Mesendoderm (in vitro differentiated cells): ENCODE results near the gene PTK6.

Experiments used
- DNase-seq: peaks from one replicate; pipeline ENCODE4 v3.0.0; 2013
- H2AK5ac ChIP-seq: 2 replicates; pipeline ENCODE4 v1.6.1; 2013; ENCODE audit warnings: low read length, inconsistent platforms
- H2BK120ac ChIP-seq: 2 replicates; pipeline ENCODE4 v1.6.1; 2013; ENCODE audit warnings: low read depth, mild to moderate bottlenecking, low read length, moderate library complexity, mixed read lengths
- H2BK15ac ChIP-seq: replicated peaks from 2 replicates; pipeline ENCODE4 v1.6.1; 2013; ENCODE audit warnings: low read depth, mild to moderate bottlenecking, moderate library complexity
- H2BK5ac ChIP-seq: 2 replicates; pipeline ENCODE4 v1.6.1; 2013; ENCODE audit warnings: low read length, inconsistent platforms
- H3K18ac ChIP-seq: 2 replicates; pipeline ENCODE4 v1.6.1; 2013; ENCODE audit warnings: mild to moderate bottlenecking, low read length, mixed read lengths
- H3K23ac ChIP-seq: one replicate; pipeline ENCODE4 v1.6.1; 2013; ENCODE audit warnings: low read length
- H3K27ac ChIP-seq: 2 replicates; pipeline ENCODE4 v1.5.1; 2013; ENCODE audit warnings: low read depth, mild to moderate bottlenecking, inconsistent platforms, low read length, moderate library complexity
- H3K27me3 ChIP-seq: 2 replicates; pipeline ENCODE4 v1.6.1; 2013; ENCODE audit warnings: low read length, control low read depth, mild to moderate bottlenecking, inconsistent platforms; ENCODE audit not compliant: insufficient read depth, poor library complexity
- H3K36me3 ChIP-seq: 2 replicates; pipeline ENCODE4 v1.6.1; 2013; ENCODE audit warnings: low read length, inconsistent platforms; ENCODE audit not compliant: control insufficient read depth, insufficient read depth
- H3K4ac ChIP-seq: one replicate; pipeline ENCODE4 v1.6.1; 2013; ENCODE audit warnings: low read depth, mild to moderate bottlenecking, low read length, moderate library complexity
- H3K4me1 ChIP-seq: 2 replicates; pipeline ENCODE4 v1.6.1; 2013; ENCODE audit warnings: low read depth, low read length, inconsistent platforms; ENCODE audit not compliant: control insufficient read depth
- H3K4me2 ChIP-seq: 2 replicates; pipeline ENCODE4 v1.6.1; 2013; ENCODE audit warnings: low read length
- H3K4me3 ChIP-seq: 2 replicates; pipeline ENCODE4 v1.5.1; 2013; ENCODE audit warnings: mild to moderate bottlenecking, low read length
- H3K56ac ChIP-seq: one replicate; pipeline ENCODE4 v1.6.1; 2013; ENCODE audit warnings: low read length
- H3K79me1 ChIP-seq: 2 replicates; pipeline ENCODE4 v1.6.1; 2013; ENCODE audit warnings: low read length, inconsistent platforms
- H3K79me2 ChIP-seq: 2 replicates; pipeline ENCODE4 v1.6.1; 2013; ENCODE audit warnings: mild to moderate bottlenecking, low read length; ENCODE audit not compliant: control insufficient read depth, insufficient read depth
- H3K9ac ChIP-seq: 2 replicates; pipeline ENCODE4 v1.6.1; 2013; ENCODE audit warnings: low read length, inconsistent platforms
- H4K5ac ChIP-seq: one replicate; pipeline ENCODE4 v1.6.1; 2013; ENCODE audit warnings: low read length
- H4K8ac ChIP-seq: one replicate; pipeline ENCODE4 v1.6.1; 2013; ENCODE audit warnings: low read depth, mild to moderate bottlenecking, control low read depth, low read length, moderate library complexity
- WGBS: extraction: QIAGEN DNeasy Blood & Tissue Kit; methylation state at CpG from one replicate; pipeline ENCODE4 v1.1.7; 2013; ENCODE audit warnings: low lambda C conversion rate, missing lambda C conversion rate; ENCODE audit not compliant: insufficient coverage; ENCODE audit errors: extremely low coverage; 5-methylcytosine and 5-hydroxymethylcytosine counted together

The PTK6 gene

GRCh38 chr20:63497138-63497945 lies 39.8 kb downstream of the PTK6 start:
- Histone ChIP-seq H3K4ac (no peak overlapping the region), H2AK5ac (no peak overlapping the region), H3K36me3 (no peaks in the 10 kb centered on the region), H3K56ac (no peak overlapping the region), H2BK5ac (no peak overlapping the region), H3K4me2 (no peak overlapping the region), H2BK15ac (no peak overlapping the region), H4K5ac (no peak overlapping the region), H3K4me1 (no peaks in the 10 kb centered on the region), H3K23ac (no peak overlapping the region), H3K27ac (no peak overlapping the region), H3K18ac (no peak overlapping the region), H3K79me2 (no peaks in the 10 kb centered on the region), H3K9ac (no peak overlapping the region), H2BK120ac (no peak overlapping the region), H3K4me3 (no peak overlapping the region), H3K79me1 (no peaks in the 10 kb centered on the region), H4K8ac (no peak overlapping the region), H3K27me3 (peaks cover 2% of the 10 kb centered on the region)
- whole genome bisulfite sequencing = no CpG with 5 or more reads among the region's 20 CpGs
- no peak for DNase-seq

GRCh38 chr20:63496596-63497120 lies 40.5 kb downstream of the PTK6 start:
- no peak for DNase-seq
- Histone ChIP-seq H3K79me2 (no peaks in the 10 kb centered on the region), H3K23ac (no peak overlapping the region), H3K27me3 (peaks cover 2% of the 10 kb centered on the region), H4K8ac (no peak overlapping the region), H3K18ac (no peak overlapping the region), H4K5ac (no peak overlapping the region), H2AK5ac (no peak overlapping the region), H3K56ac (no peak overlapping the region), H3K27ac (no peak overlapping the region), H3K36me3 (no peaks in the 10 kb centered on the region), H3K4me3 (no peak overlapping the region), H2BK15ac (no peak overlapping the region), H3K4me2 (no peak overlapping the region), H3K4ac (no peak overlapping the region), H2BK120ac (no peak overlapping the region), H3K79me1 (no peaks in the 10 kb centered on the region), H3K9ac (no peak overlapping the region), H3K4me1 (no peaks in the 10 kb centered on the region), H2BK5ac (no peak overlapping the region)
- WGBS = no CpG with 5 or more reads among the region's 16 CpGs

- H3K27me3 ChIP-seq = peaks cover 2% of the 10 kb centered on the region
- DNase-seq = peak; percentile 53
- H2BK120ac ChIP-seq = no peak overlapping the region
- no peak overlapping the region for H2BK5ac ChIP-seq
- H3K4ac ChIP-seq = no peak overlapping the region
- no peaks in the 10 kb centered on the region for H3K36me3 ChIP-seq
- no CpG with 5 or more reads among the region's 48 CpGs for WGBS
- H3K4me2 ChIP-seq = peak overlapping the region; percentile 46
- H3K4me1 ChIP-seq = no peaks in the 10 kb centered on the region
- H2AK5ac ChIP-seq = no peak overlapping the region
- H3K56ac ChIP-seq = peak overlapping the region; percentile 34
- no peak overlapping the region for H2BK15ac ChIP-seq
- H3K23ac ChIP-seq = no peak overlapping the region
- H4K8ac ChIP-seq = no peak overlapping the region
- H3K9ac ChIP-seq = no peak overlapping the region
- no peak overlapping the region for H4K5ac ChIP-seq
- H3K18ac ChIP-seq = no peak overlapping the region
- no peak overlapping the region for H3K27ac ChIP-seq
- no peaks in the 10 kb centered on the region for H3K79me1 ChIP-seq
- no peak overlapping the region for H3K4me3 ChIP-seq
- H3K79me2 ChIP-seq = no peaks in the 10 kb centered on the region
Observed at GRCh38 chr20:63495741-63496595, 41.2 kb downstream of the PTK6 start.

- no peak overlapping the region for H2BK15ac ChIP-seq
- no peak overlapping the region for H3K18ac ChIP-seq
- H3K4me1 ChIP-seq = no peaks in the 10 kb centered on the region
- H3K23ac ChIP-seq = no peak overlapping the region
- WGBS = no CpG with 5 or more reads among the region's 8 CpGs
- no peak overlapping the region for H2BK5ac ChIP-seq
- H2BK120ac ChIP-seq = no peak overlapping the region
- no peak for DNase-seq
- H3K36me3 ChIP-seq = no peaks in the 10 kb centered on the region
- no peak overlapping the region for H3K4me2 ChIP-seq
- H3K27ac ChIP-seq = no peak overlapping the region
- H3K56ac ChIP-seq = no peak overlapping the region
- H3K79me2 ChIP-seq = no peaks in the 10 kb centered on the region
- no peak overlapping the region for H4K8ac ChIP-seq
- peaks cover 2% of the 10 kb centered on the region for H3K27me3 ChIP-seq
- no peak overlapping the region for H4K5ac ChIP-seq
- no peak overlapping the region for H2AK5ac ChIP-seq
- no peak overlapping the region for H3K4me3 ChIP-seq
- no peak overlapping the region for H3K9ac ChIP-seq
- H3K4ac ChIP-seq = no peak overlapping the region
- H3K79me1 ChIP-seq = no peaks in the 10 kb centered on the region
Observed at GRCh38 chr20:63495167-63495720, 41.9 kb downstream of the PTK6 start.

- no peak overlapping the region for H2AK5ac ChIP-seq
- H3K23ac ChIP-seq = no peak overlapping the region
- H3K27me3 ChIP-seq = peaks cover 2% of the 10 kb centered on the region
- H3K79me1 ChIP-seq = no peaks in the 10 kb centered on the region
- no peak overlapping the region for H3K9ac ChIP-seq
- no peak overlapping the region for H3K27ac ChIP-seq
- no peak overlapping the region for H2BK120ac ChIP-seq
- H2BK5ac ChIP-seq = no peak overlapping the region
- H3K4ac ChIP-seq = no peak overlapping the region
- H3K4me1 ChIP-seq = no peaks in the 10 kb centered on the region
- no peaks in the 10 kb centered on the region for H3K79me2 ChIP-seq
- H4K5ac ChIP-seq = no peak overlapping the region
- H3K4me3 ChIP-seq = no peak overlapping the region
- no peaks in the 10 kb centered on the region for H3K36me3 ChIP-seq
- no peak for DNase-seq
- no peak overlapping the region for H3K4me2 ChIP-seq
- H3K18ac ChIP-seq = no peak overlapping the region
- H4K8ac ChIP-seq = no peak overlapping the region
- no CpG with 5 or more reads among the region's 51 CpGs for WGBS
- H2BK15ac ChIP-seq = no peak overlapping the region
- no peak overlapping the region for H3K56ac ChIP-seq
Observed at GRCh38 chr20:63494420-63495166, 42.6 kb downstream of the PTK6 start.
